Neural cell (in vitro differentiated cells): ENCODE data around the gene KCTD16. TPM values are rescaled to one million over a fixed set of nuclear protein-coding genes. Genes with fewer than 3 reads are reported as not detected.

Experiments
- H2AFZ ChIP-seq: fragments of 200-600, 300-800 bp; sonication (generic), shearing (Covaris generic); 2 replicates; pipeline ENCODE4 v1.6.0; 2014; ENCODE audit warnings: low read depth, mild to moderate bottlenecking, antibody characterized with exemption, low read length, moderate library complexity
- H3F3A ChIP-seq: fragments of 200-600 bp; shearing (Covaris generic); 2 replicates; pipeline ENCODE4 v1.6.1; 2016; ENCODE audit warnings: mild to moderate bottlenecking, moderate library complexity, mixed read lengths, antibody characterized with exemption, low read length; ENCODE audit not compliant: insufficient read depth, poor library complexity, severe bottlenecking
- H3K27ac ChIP-seq: fragments of 200-600, 300-800 bp; sonication (generic), shearing (Covaris generic); 2 replicates; pipeline ENCODE4 v1.5.1; 2014; ENCODE audit warnings: mild to moderate bottlenecking, low read length, moderate library complexity
- H3K27me3 ChIP-seq: fragments of 300-800, 200-600 bp; sonication (generic), shearing (Covaris generic); 2 replicates; pipeline ENCODE4 v1.6.0; 2014; ENCODE audit warnings: mild to moderate bottlenecking, low read depth, low read length, moderate library complexity; ENCODE audit not compliant: insufficient read depth
- H3K36me3 ChIP-seq: fragments of 300-800, 200-600 bp; sonication (generic), shearing (Covaris generic); 2 replicates; pipeline ENCODE4 v1.5.1; 2014; ENCODE audit warnings: mild to moderate bottlenecking, antibody characterized with exemption, low read length, moderate library complexity; ENCODE audit not compliant: insufficient read depth
- H3K4me2 ChIP-seq: fragments of 300-800, 200-600 bp; sonication (generic), shearing (Covaris generic); 2 replicates; pipeline ENCODE4 v1.6.0; 2014; ENCODE audit warnings: mild to moderate bottlenecking, low read length
- H3K4me3 ChIP-seq: fragments of 300-800, 200-600 bp; sonication (generic), shearing (Covaris generic); 2 replicates; pipeline ENCODE4 v1.5.1; 2014; ENCODE audit warnings: mild to moderate bottlenecking, low read length, moderate library complexity
- H3K79me2 ChIP-seq: fragments of 200-600 bp; shearing (Covaris generic); replicated peaks from 2 replicates; pipeline ENCODE4 v1.6.0; 2014; ENCODE audit warnings: mild to moderate bottlenecking, low read length, moderate library complexity; ENCODE audit not compliant: insufficient read depth
- H3K9ac ChIP-seq: fragments of 300-800, 200-600 bp; sonication (generic), shearing (Covaris generic); 2 replicates; pipeline ENCODE4 v1.6.1; 2016; ENCODE audit warnings: mild to moderate bottlenecking, low read length, mixed read lengths
- H3K9me2 ChIP-seq: fragments of 200-600 bp; shearing (Covaris generic); 2 replicates; pipeline ENCODE4 v1.6.1; 2016; ENCODE audit warnings: mild to moderate bottlenecking, low read length, mixed read lengths; ENCODE audit not compliant: insufficient read depth
- H3K9me3 ChIP-seq: fragments of 200-600, 300-800 bp; sonication (generic), shearing (Covaris generic); 2 replicates; pipeline ENCODE4 v1.6.1; 2016; ENCODE audit warnings: mild to moderate bottlenecking, mixed run types, low read length, moderate library complexity, mixed read lengths
- H4K20me1 ChIP-seq: fragments of 200-600 bp; shearing (Covaris generic); 2 replicates; pipeline ENCODE4 v1.6.1; 2016; ENCODE audit warnings: mild to moderate bottlenecking, mixed run types; ENCODE audit not compliant: insufficient read depth
- EP300 ChIP-seq: fragments of 450-650 bp; conservative IDR thresholded peaks from 2 replicates; pipeline ENCODE4 v1.6.1; 2014; ENCODE audit warnings: antibody characterized with exemption, mild to moderate bottlenecking, moderate library complexity; ENCODE audit not compliant: poor library complexity, severe bottlenecking
- EZH2 ChIP-seq: fragments of 200-600, 300-800 bp; shearing (Covaris generic), sonication (generic); IDR thresholded peaks from 2 replicates; pipeline ENCODE4 v1.6.1; 2014; ENCODE audit warnings: antibody characterized with exemption, low read length, borderline replicate concordance, mild to moderate bottlenecking; ENCODE audit not compliant: insufficient read depth, poor library complexity, severe bottlenecking
- MXI1 ChIP-seq: fragments of 450-650 bp; conservative IDR thresholded peaks from 2 replicates; pipeline ENCODE4 v1.6.1; 2014; ENCODE audit warnings: antibody characterized with exemption, mild to moderate bottlenecking; ENCODE audit not compliant: poor library complexity, severe bottlenecking
- POLR2AphosphoS5 ChIP-seq: IDR thresholded peaks from 2 replicates; pipeline ENCODE4 v1.6.1; 2012
- RAD21 ChIP-seq: fragments of 450-650 bp; conservative IDR thresholded peaks from 2 replicates; pipeline ENCODE4 v1.6.1; 2014; ENCODE audit warnings: antibody characterized with exemption, mild to moderate bottlenecking, moderate library complexity
- SMC3 ChIP-seq: fragments of 450-650 bp; conservative IDR thresholded peaks from 2 replicates; pipeline ENCODE4 v1.6.1; 2014; ENCODE audit warnings: antibody characterized with exemption, mild to moderate bottlenecking, moderate library complexity; ENCODE audit not compliant: poor library complexity
- TAF1 ChIP-seq: IDR thresholded peaks from 2 replicates; pipeline ENCODE4 v1.6.1; 2012; ENCODE audit warnings: low read depth
- polyA plus RNA-seq: library from polyadenylated mRNA; depleted of rRNA; stranded (reverse); fragments of >200 nt; gene quantifications from 2 replicates; pipeline ENCODE4 v1.2.3, GENCODE V29; 2014
- TF ChIP-seq, protein P1 (sequence below): fragments of 450-650 bp; IDR thresholded peaks from 2 replicates; pipeline ENCODE4 v1.5.1; 2014; ENCODE audit warnings: antibody characterized with exemption, mild to moderate bottlenecking, moderate library complexity; ENCODE audit not compliant: poor library complexity, severe bottlenecking
- TF ChIP-seq, protein P2 (sequence below): IDR thresholded peaks from 2 replicates; pipeline ENCODE4 v1.6.1; 2012; ENCODE audit warnings: borderline replicate concordance

The KCTD16 gene
- polyA plus RNA-seq, 1 donor from 2014 or later = 7.1 TPM

DNA sequence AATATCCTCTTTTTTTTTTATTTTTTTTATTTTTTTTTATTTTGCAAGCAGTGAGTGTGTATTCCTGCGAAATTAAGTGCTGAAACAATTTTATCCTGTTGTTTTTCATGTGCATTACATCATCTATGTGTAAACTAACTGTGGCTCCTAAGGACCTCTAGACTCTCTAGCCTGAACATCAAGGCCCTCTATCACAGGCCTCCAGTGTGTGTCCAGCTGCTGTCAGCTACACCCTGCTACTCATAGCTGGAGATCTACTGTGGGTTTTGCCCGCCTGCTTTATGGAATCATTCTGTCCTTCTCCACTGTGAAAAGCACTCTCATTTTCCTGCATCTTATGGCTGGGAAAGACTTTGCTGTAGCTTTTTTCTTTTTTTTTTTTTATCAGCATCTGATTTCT, 157.8 kb downstream of the KCTD16 start:
- no peaks in the 10 kb centered on the region for H3K27me3 ChIP-seq
- no peaks in the 10 kb centered on the region for H3K9me2 ChIP-seq
- H3F3A ChIP-seq = no peaks in the 10 kb centered on the region
- H3K36me3 ChIP-seq = no peaks in the 10 kb centered on the region
- TF ChIP-seq SMC3 (no peak), EZH2 (no peak), RAD21 (no peak), MXI1 (no peak), TAF1 (no peak), EP300 (no peak), POLR2AphosphoS5 (no peak)
- TF ChIP-seq, protein P1, sequence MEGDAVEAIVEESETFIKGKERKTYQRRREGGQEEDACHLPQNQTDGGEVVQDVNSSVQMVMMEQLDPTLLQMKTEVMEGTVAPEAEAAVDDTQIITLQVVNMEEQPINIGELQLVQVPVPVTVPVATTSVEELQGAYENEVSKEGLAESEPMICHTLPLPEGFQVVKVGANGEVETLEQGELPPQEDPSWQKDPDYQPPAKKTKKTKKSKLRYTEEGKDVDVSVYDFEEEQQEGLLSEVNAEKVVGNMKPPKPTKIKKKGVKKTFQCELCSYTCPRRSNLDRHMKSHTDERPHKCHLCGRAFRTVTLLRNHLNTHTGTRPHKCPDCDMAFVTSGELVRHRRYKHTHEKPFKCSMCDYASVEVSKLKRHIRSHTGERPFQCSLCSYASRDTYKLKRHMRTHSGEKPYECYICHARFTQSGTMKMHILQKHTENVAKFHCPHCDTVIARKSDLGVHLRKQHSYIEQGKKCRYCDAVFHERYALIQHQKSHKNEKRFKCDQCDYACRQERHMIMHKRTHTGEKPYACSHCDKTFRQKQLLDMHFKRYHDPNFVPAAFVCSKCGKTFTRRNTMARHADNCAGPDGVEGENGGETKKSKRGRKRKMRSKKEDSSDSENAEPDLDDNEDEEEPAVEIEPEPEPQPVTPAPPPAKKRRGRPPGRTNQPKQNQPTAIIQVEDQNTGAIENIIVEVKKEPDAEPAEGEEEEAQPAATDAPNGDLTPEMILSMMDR = no peak
- TF ChIP-seq, protein P2, sequence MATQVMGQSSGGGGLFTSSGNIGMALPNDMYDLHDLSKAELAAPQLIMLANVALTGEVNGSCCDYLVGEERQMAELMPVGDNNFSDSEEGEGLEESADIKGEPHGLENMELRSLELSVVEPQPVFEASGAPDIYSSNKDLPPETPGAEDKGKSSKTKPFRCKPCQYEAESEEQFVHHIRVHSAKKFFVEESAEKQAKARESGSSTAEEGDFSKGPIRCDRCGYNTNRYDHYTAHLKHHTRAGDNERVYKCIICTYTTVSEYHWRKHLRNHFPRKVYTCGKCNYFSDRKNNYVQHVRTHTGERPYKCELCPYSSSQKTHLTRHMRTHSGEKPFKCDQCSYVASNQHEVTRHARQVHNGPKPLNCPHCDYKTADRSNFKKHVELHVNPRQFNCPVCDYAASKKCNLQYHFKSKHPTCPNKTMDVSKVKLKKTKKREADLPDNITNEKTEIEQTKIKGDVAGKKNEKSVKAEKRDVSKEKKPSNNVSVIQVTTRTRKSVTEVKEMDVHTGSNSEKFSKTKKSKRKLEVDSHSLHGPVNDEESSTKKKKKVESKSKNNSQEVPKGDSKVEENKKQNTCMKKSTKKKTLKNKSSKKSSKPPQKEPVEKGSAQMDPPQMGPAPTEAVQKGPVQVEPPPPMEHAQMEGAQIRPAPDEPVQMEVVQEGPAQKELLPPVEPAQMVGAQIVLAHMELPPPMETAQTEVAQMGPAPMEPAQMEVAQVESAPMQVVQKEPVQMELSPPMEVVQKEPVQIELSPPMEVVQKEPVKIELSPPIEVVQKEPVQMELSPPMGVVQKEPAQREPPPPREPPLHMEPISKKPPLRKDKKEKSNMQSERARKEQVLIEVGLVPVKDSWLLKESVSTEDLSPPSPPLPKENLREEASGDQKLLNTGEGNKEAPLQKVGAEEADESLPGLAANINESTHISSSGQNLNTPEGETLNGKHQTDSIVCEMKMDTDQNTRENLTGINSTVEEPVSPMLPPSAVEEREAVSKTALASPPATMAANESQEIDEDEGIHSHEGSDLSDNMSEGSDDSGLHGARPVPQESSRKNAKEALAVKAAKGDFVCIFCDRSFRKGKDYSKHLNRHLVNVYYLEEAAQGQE = no peak
- H3K4me2 ChIP-seq = no peak overlapping the region
- H3K4me3 ChIP-seq = no peak overlapping the region
- H2AFZ ChIP-seq = no peak overlapping the region
- H3K9me3 ChIP-seq = no peaks in the 10 kb centered on the region
- no peaks in the 10 kb centered on the region for H4K20me1 ChIP-seq
- H3K9ac ChIP-seq = no peak overlapping the region
- H3K79me2 ChIP-seq = no peaks in the 10 kb centered on the region
- no peak overlapping the region for H3K27ac ChIP-seq

GRCh38 chr5:144328980-144329379, 158.3 kb downstream of the KCTD16 start:
- Histone ChIP-seq H3K9ac (no peak overlapping the region), H3K27ac (no peak overlapping the region), H3K9me2 (no peaks in the 10 kb centered on the region), H3F3A (no peaks in the 10 kb centered on the region), H3K4me2 (no peak overlapping the region), H3K36me3 (no peaks in the 10 kb centered on the region), H3K79me2 (no peaks in the 10 kb centered on the region), H4K20me1 (no peaks in the 10 kb centered on the region), H3K27me3 (no peaks in the 10 kb centered on the region), H3K9me3 (no peaks in the 10 kb centered on the region), H2AFZ (no peak overlapping the region), H3K4me3 (no peak overlapping the region)
- TF ChIP-seq MXI1 (no peak), POLR2AphosphoS5 (no peak), EZH2 (no peak), RAD21 (no peak), SMC3 (no peak), TAF1 (no peak)
- TF ChIP-seq, protein P1 = no peak
- TF ChIP-seq, protein P2 = no peak
